ENCODE results near the gene VPS33B.
A peak's percentile ranks its signal among the peaks of the same experiment; 100 is the strongest.
"Not testable (repeated sequence)": the region's sequence is repeated elsewhere in the genome, so short reads cannot be mapped to it uniquely, and the experiment has no call there.

VPS33B gene

GRCh38 chr15:91047545-91048199, 25.3 kb upstream of the VPS33B start:
- no peak for TF ChIP-seq CTCF (IDR thresholded peaks at IDR 0.05; ENCODE audit: extremely low read depth, missing control alignments)
- no peak for DNase-seq (ENCODE audit: low spot score)

DNA sequence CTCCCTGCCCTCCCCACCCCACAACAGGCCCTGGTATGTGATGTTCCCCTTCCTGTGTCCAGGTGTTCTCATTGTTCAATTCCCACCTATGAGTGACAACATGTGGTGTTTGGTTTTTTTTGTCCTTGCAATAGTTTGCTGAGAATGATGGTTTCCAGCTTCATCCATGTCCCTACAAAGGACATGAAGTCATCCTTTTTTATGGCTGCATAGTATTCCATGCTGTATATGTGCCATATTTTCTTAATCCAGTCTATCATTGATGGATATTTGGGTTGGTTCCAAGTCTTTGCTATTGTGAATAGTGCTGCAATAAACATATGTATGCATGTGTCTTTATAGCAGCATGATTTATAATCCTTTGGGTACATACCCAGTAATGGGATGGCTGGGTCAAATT, 23.7 kb upstream of the VPS33B start:
- DNase-seq (ENCODE audit: low spot score) = not testable (repeated sequence)

- DNase-seq (ENCODE audit: low spot score) = no peak
- TF ChIP-seq CTCF (IDR thresholded peaks at IDR 0.05; ENCODE audit: extremely low read depth, missing control alignments) = no peak
Observed at GRCh38 chr15:91045065-91045464, 22.7 kb upstream of the VPS33B start.

- no peak for DNase-seq (ENCODE audit: low spot score)
- no peak for TF ChIP-seq CTCF (IDR thresholded peaks at IDR 0.05; ENCODE audit: extremely low read depth, missing control alignments)
Observed at GRCh38 chr15:91043202-91043874, 20.9 kb upstream of the VPS33B start.

DNA sequence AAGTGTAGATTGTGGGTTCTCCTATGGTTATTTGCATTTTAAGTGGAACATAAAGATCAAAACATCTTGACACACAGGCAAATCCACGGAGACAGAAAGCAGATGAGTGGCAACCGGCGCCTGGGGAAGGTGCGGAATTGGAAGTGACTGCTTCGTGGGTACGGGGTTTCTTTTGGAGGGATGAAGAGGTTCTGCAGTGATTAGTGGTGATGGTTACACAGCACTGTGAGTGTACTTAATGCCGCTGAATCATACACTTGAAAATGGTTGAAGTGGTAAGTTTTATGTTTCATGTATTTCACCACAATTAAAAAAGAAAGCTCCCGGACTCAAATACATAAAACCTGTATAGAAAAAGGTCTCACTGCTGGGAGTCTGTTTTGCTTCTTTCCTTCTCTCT, 18.5 kb upstream of the VPS33B start:
- DNase-seq (ENCODE audit: low spot score) = no peak
- no peak for TF ChIP-seq CTCF (IDR thresholded peaks at IDR 0.05; ENCODE audit: extremely low read depth, missing control alignments)

- no peak for DNase-seq (ENCODE audit: low spot score)
- TF ChIP-seq CTCF (IDR thresholded peaks at IDR 0.05; ENCODE audit: extremely low read depth, missing control alignments) = no peak
Observed at GRCh38 chr15:91039996-91040395, 17.6 kb upstream of the VPS33B start.

GRCh38 chr15:91032919-91033803, 10.8 kb upstream of the VPS33B start:
- peak; percentile 49 for DNase-seq (ENCODE audit: low spot score)
- TF ChIP-seq CTCF (IDR thresholded peaks at IDR 0.05; ENCODE audit: extremely low read depth, missing control alignments) = peak; percentile 75
